Mesenchymal stem cell (in vitro differentiated cells and primary cell): ENCODE measurements around the gene STK24.

Experiments used
- DNase-seq: peaks from one replicate; pipeline ENCODE4 v3.0.0-alpha.2; 2013
- H2AFZ ChIP-seq: one replicate; pipeline ENCODE4 v1.6.1; 2013; ENCODE audit warnings: low read depth, mild to moderate bottlenecking, control low read depth, inconsistent platforms, low read length, moderate library complexity
- H2AK5ac ChIP-seq: 2 replicates; pipeline ENCODE4 v1.6.1; 2013; ENCODE audit warnings: low read length, moderate library complexity, mild to moderate bottlenecking, inconsistent platforms; ENCODE audit not compliant: severe bottlenecking
- H2BK120ac ChIP-seq: one replicate; pipeline ENCODE4 v1.6.1; 2013; ENCODE audit warnings: low read depth, mild to moderate bottlenecking, inconsistent platforms, low read length, moderate library complexity
- H2BK12ac ChIP-seq, 2 experiments: one replicate each; pipeline ENCODE4 v1.6.1; 2013; ENCODE audit warnings: inconsistent platforms in 2 of 2, low read length in 2 of 2, mild to moderate bottlenecking in 2 of 2, moderate library complexity in 2 of 2, control low read depth in 1 of 2
- H2BK15ac ChIP-seq: one replicate; pipeline ENCODE4 v1.6.1; 2013; ENCODE audit warnings: mild to moderate bottlenecking, low read depth, inconsistent platforms; ENCODE audit not compliant: poor library complexity, severe bottlenecking
- H2BK5ac ChIP-seq: 2 replicates; pipeline ENCODE4 v1.6.1; 2013; ENCODE audit warnings: low read depth, mild to moderate bottlenecking, low read length, control low read depth, inconsistent platforms; ENCODE audit not compliant: poor library complexity, severe bottlenecking
- H3K14ac ChIP-seq, 2 experiments: one replicate each; pipeline ENCODE4 v1.6.1; 2013; ENCODE audit warnings: inconsistent platforms in 2 of 2, low read length in 2 of 2, control low read depth in 1 of 2, mild to moderate bottlenecking in 1 of 2, moderate library complexity in 1 of 2
- H3K18ac ChIP-seq, 2 experiments: one replicate each; pipeline ENCODE4 v1.6.1; 2013; ENCODE audit warnings: inconsistent platforms in 2 of 2, low read length in 2 of 2, control low read depth in 1 of 2, low read depth in 1 of 2, mild to moderate bottlenecking in 1 of 2
- H3K23ac ChIP-seq, 2 experiments: one replicate each; pipeline ENCODE4 v1.6.1; 2013; ENCODE audit warnings: inconsistent platforms in 2 of 2, low read length in 2 of 2, mild to moderate bottlenecking in 2 of 2, moderate library complexity in 2 of 2, control low read depth in 1 of 2
- H3K27ac ChIP-seq: 2 replicates; pipeline ENCODE4 v1.5.1; 2013; ENCODE audit warnings: mild to moderate bottlenecking, moderate library complexity, low read length, control low read depth, inconsistent platforms; ENCODE audit not compliant: poor library complexity, severe bottlenecking
- H3K27me3 ChIP-seq, 2 experiments: 2 replicates each; pipeline versions ENCODE4 v1.6.1 to v1.7.0; 2013; ENCODE audit warnings: low read length in 2 of 2, mild to moderate bottlenecking in 2 of 2, moderate library complexity in 2 of 2, control low read depth in 1 of 2, inconsistent platforms in 1 of 2; ENCODE audit not compliant: control insufficient read depth in 1 of 2, insufficient read depth in 1 of 2
- H3K36me3 ChIP-seq, 2 experiments: 2 replicates each; pipeline versions ENCODE4 v1.6.1 to v1.7.0; 2013; ENCODE audit warnings: low read length in 2 of 2, control low read depth in 1 of 2, inconsistent platforms in 1 of 2, low read depth in 1 of 2, mild to moderate bottlenecking in 1 of 2; ENCODE audit not compliant: insufficient read depth in 2 of 2, control insufficient read depth in 1 of 2
- H3K4ac ChIP-seq, 2 experiments: one replicate each; pipeline ENCODE4 v1.6.1; 2013; ENCODE audit warnings: inconsistent platforms in 2 of 2, low read length in 2 of 2, mild to moderate bottlenecking in 2 of 2, moderate library complexity in 2 of 2, control low read depth in 1 of 2, low read depth in 1 of 2
- H3K4me1 ChIP-seq: 2 replicates; pipeline ENCODE4 v1.6.1; 2013; ENCODE audit warnings: low read depth, low read length, control low read depth; ENCODE audit not compliant: control insufficient read depth, insufficient read depth
- H3K4me2 ChIP-seq: 2 replicates; pipeline ENCODE4 v1.6.1; 2013; ENCODE audit warnings: low read length, mild to moderate bottlenecking, inconsistent platforms; ENCODE audit not compliant: poor library complexity, severe bottlenecking
- H3K4me3 ChIP-seq, 2 experiments: 2 replicates each; pipeline versions ENCODE4 v1.5.1 to v1.7.0; 2013; ENCODE audit warnings: low read length in 2 of 2, mild to moderate bottlenecking in 2 of 2, control low read depth in 1 of 2, low read depth in 1 of 2; ENCODE audit not compliant: insufficient read depth in 1 of 2
- H3K79me1 ChIP-seq: replicated peaks from 2 replicates; pipeline ENCODE4 v1.6.1; 2013; ENCODE audit warnings: mild to moderate bottlenecking, control low read depth, low read length, inconsistent platforms; ENCODE audit not compliant: poor library complexity, severe bottlenecking
- H3K9ac ChIP-seq: 2 replicates; pipeline ENCODE4 v1.7.0; 2013; ENCODE audit warnings: mild to moderate bottlenecking, low read length, moderate library complexity
- H3K9me3 ChIP-seq: 2 replicates; pipeline ENCODE4 v1.7.0; 2013; ENCODE audit warnings: mild to moderate bottlenecking, low read length; ENCODE audit not compliant: control insufficient read depth
- H4K8ac ChIP-seq: one replicate; pipeline ENCODE4 v1.6.1; 2013; ENCODE audit warnings: inconsistent platforms, mild to moderate bottlenecking, low read length, moderate library complexity
- H4K91ac ChIP-seq: one replicate; pipeline ENCODE4 v1.6.1; 2013; ENCODE audit warnings: mild to moderate bottlenecking, low read length, inconsistent platforms
- WGBS: methylation state at CpG from one replicate; pipeline ENCODE4 v1.1.7; 2013; ENCODE audit warnings: mixed read lengths; 5-methylcytosine and 5-hydroxymethylcytosine counted together

STK24 gene

DNA sequence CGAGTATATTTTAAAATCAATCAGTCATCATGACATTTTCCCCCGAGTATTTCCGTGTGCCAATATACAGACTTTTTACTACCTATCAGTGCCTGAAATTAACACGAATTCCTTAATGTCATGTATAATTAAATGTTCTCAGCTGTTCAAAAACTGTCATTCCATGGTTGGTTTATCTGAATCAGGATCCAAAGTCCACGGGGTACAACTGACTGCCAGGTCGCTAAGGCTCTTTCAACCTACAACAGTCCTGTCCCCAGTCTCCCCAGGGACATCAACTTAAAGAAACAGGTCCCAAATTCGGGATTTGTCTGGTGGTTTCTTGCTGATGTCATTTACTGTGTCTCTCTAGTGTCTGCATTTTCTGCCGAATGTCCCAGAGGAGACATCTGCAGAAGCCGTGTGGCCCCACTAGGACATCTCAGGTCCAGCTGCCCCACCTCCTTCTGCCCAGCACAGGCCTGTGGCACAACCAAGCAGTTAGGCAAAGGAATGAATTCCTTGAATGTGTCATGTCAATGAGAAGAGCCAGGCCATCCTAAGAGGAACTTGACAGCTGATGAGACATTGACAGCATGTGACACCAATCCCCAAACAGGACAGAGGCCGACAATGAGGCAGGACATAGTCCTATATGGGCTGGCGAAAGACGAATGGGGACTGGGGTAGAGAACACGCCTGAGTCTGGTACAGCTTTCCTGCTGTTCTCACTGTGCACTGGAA is 109.5 kb downstream of the STK24 start:
- H2BK120ac ChIP-seq = no peak overlapping the region
- DNase-seq = no peak
- no peaks in the 10 kb centered on the region for H3K27me3 ChIP-seq
- H3K14ac ChIP-seq = no peak overlapping the region
- no peak overlapping the region for H4K8ac ChIP-seq
- H2BK12ac ChIP-seq = no peak overlapping the region
- H3K4me1 ChIP-seq = no peaks in the 10 kb centered on the region
- no peak overlapping the region for H3K18ac ChIP-seq
- H3K9ac ChIP-seq = no peak overlapping the region
- no peak overlapping the region for H3K23ac ChIP-seq
- 90% methylated on average over 13 of the region's 13 CpGs for WGBS
- peaks cover 43 to 67% of the 10 kb centered on the region in 2 experiments for H3K36me3 ChIP-seq
- H2AFZ ChIP-seq = no peak overlapping the region
- H2BK5ac ChIP-seq = no peak overlapping the region
- no peak overlapping the region for H3K4me3 ChIP-seq
- H3K79me1 ChIP-seq = peaks cover 53% of the 10 kb centered on the region
- no peak overlapping the region for H3K4ac ChIP-seq
- H3K27ac ChIP-seq = no peak overlapping the region
- H4K91ac ChIP-seq = peak overlapping the region; percentile 53
- H2BK15ac ChIP-seq = no peak overlapping the region
- no peak overlapping the region for H3K4me2 ChIP-seq
- no peak overlapping the region for H2AK5ac ChIP-seq
- no peaks in the 10 kb centered on the region for H3K9me3 ChIP-seq

DNA sequence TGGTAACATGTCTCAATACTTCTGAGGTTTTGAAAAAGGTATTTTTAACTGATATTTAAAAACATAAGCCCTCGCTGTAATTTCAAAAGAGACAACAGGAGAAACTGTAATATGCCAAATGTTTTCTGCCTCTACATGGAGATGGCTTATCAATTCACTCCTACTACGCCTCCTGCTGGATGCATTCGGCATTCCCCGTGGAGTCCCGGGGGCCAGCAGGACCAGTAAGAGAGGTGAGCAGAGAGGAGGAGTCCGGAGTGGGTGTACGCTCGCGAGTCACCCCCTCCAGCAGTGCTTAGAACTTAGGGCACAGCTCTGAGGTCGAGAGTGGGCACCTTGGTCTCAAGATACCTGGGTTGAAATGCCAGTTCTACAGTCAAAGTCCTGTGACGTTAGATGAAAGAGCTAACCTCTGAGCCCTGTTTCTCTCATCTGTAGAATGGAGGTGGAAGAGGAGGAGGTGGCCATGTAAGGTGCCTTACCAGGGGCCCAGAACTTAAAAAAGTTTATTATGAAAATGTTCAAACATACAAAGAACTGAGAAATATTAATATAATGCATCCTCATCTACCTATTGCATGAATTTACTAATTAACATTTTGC is 110.2 kb downstream of the STK24 start:
- Histone ChIP-seq H3K4ac (no peak overlapping the region), H3K79me1 (peaks cover 56% of the 10 kb centered on the region), H2BK120ac (no peak overlapping the region), H3K14ac (no peak overlapping the region), H2BK12ac (no peak overlapping the region), H3K4me2 (no peak overlapping the region), H3K4me1 (no peaks in the 10 kb centered on the region), H2BK15ac (peak overlapping the region; percentile 52), H2AFZ (no peak overlapping the region), H3K27ac (no peak overlapping the region), H3K9me3 (no peaks in the 10 kb centered on the region), H3K4me3 (no peak overlapping the region), H4K8ac (no peak overlapping the region), H2BK5ac (no peak overlapping the region), H3K36me3 (peaks cover 45 to 64% of the 10 kb centered on the region in 2 experiments), H2AK5ac (no peak overlapping the region), H3K23ac (no peak overlapping the region), H3K18ac (no peak overlapping the region), H3K27me3 (no peaks in the 10 kb centered on the region), H3K9ac (no peak overlapping the region), H4K91ac (no peak overlapping the region)
- 62% methylated on average over 11 of the region's 11 CpGs for WGBS
- peak; percentile 72 for DNase-seq

DNA sequence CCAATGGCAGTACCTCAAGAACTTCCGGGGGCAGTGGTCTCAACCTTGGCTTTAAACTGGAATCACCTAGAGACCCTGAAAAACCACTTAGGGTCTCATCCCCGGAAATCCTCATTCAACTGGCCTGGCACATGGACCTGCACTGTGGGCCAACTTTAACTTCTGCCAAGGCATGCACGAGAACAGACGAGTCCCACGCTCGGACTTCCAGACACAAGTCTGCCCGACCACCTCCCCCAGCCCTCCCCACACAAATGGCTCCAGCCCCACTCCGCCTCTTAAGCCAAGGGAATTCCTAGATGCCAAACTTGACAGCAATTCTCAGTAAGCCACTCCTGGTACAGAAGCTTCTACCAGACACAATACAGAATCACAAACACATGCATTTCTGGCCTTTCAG is 114.0 kb downstream of the STK24 start:
- peaks cover 2% of the 10 kb centered on the region for H3K4me1 ChIP-seq
- H3K14ac ChIP-seq = no peak overlapping the region
- H3K4ac ChIP-seq = no peak overlapping the region
- WGBS = 98% methylated on average over 8 of the region's 8 CpGs
- no peak overlapping the region for H2AK5ac ChIP-seq
- no peak for DNase-seq
- H4K91ac ChIP-seq = no peak overlapping the region
- no peaks in the 10 kb centered on the region for H3K27me3 ChIP-seq
- H3K4me3 ChIP-seq = no peak overlapping the region
- H3K9ac ChIP-seq = no peak overlapping the region
- H2BK5ac ChIP-seq = no peak overlapping the region
- no peak overlapping the region for H3K4me2 ChIP-seq
- H2BK15ac ChIP-seq = no peak overlapping the region
- no peak overlapping the region for H3K27ac ChIP-seq
- H3K79me1 ChIP-seq = peaks cover 70% of the 10 kb centered on the region
- peak overlapping the region; percentile 21 for H4K8ac ChIP-seq
- no peak overlapping the region for H2AFZ ChIP-seq
- no peak overlapping the region for H2BK12ac ChIP-seq
- H3K23ac ChIP-seq = no peak overlapping the region
- H3K9me3 ChIP-seq = no peaks in the 10 kb centered on the region
- H3K36me3 ChIP-seq = peaks cover 61 to 81% of the 10 kb centered on the region in 2 experiments
- no peak overlapping the region for H3K18ac ChIP-seq
- no peak overlapping the region for H2BK120ac ChIP-seq

DNA sequence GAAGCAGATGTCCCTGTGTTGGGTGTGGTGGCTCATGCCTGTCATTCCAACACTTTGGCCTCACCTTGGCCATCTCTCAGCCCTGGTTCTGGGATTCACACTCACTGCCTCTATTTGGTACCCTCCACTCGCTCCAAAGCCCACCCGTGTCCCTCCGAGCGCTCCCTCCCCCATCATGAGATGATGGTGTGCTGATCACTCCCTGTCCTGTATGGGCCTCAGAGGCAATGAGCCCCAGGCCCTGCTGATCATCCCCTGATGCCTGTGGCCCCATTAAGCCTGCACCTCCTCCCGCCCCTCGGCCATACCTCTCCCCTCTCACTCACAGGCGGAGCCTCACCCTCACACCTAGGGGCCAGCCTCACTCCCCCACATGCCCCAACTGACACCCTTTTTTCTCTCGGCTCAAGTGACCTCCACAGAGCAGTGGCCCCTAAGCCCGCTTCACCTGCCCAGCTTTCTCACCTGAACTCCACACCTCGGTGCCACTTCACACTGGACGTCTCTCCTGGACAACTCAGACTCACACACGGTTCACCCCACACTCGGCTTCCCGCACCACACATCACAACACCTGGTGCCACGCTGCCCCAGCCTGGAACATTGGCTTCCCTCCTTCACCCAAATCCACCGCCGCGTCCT is 114.5 kb downstream of the STK24 start:
- Histone ChIP-seq H3K4me3 (no peak overlapping the region), H3K4me2 (no peak overlapping the region), H3K4ac (no peak overlapping the region), H3K9ac (no peak overlapping the region), H2AFZ (no peak overlapping the region), H4K8ac (no peak overlapping the region), H2BK120ac (no peak overlapping the region), H3K4me1 (peaks cover 2% of the 10 kb centered on the region), H3K36me3 (peaks cover 56 to 79% of the 10 kb centered on the region in 2 experiments), H3K27ac (no peak overlapping the region), H2BK15ac (no peak overlapping the region), H3K79me1 (peaks cover 66% of the 10 kb centered on the region), H4K91ac (no peak overlapping the region), H2BK12ac (no peak overlapping the region), H2BK5ac (no peak overlapping the region), H3K23ac (no peak overlapping the region), H3K9me3 (no peaks in the 10 kb centered on the region), H3K18ac (no peak overlapping the region), H2AK5ac (no peak overlapping the region), H3K14ac (no peak overlapping the region), H3K27me3 (no peaks in the 10 kb centered on the region)
- no peak for DNase-seq
- 97% methylated on average over 18 of the region's 18 CpGs for WGBS
